Measurements from ENCODE around the gene RASEF. TPM values are rescaled to one million over a fixed set of nuclear protein-coding genes. Genes with fewer than 3 reads are reported as not detected.
"Not testable (repeated sequence)": the region's sequence is repeated elsewhere in the genome, so short reads cannot be mapped to it uniquely, and the experiment has no call there.

The RASEF gene
- total and polyA plus RNA-seq, 2 donors (not counting 1 experiment from before 2014, with no cell fraction given) = not detected

- H2AFZ ChIP-seq (ENCODE audit: insufficient read depth, low read depth, low read length, poor library complexity, severe bottlenecking); H3K4me2 ChIP-seq (replicated peaks; ENCODE audit: low read depth, low read length, poor library complexity, severe bottlenecking); H4K20me1 ChIP-seq (ENCODE audit: control insufficient read depth, insufficient read depth, low read length, poor library complexity, severe bottlenecking); H3K9ac ChIP-seq (ENCODE audit: low read length); H3K27ac Mint-ChIP-seq; H3K27ac ChIP-seq (ENCODE audit: low read length in 2 of 2); H3K9me3 Mint-ChIP-seq (ENCODE audit: insufficient read depth); ATAC-seq (ENCODE audit: low read depth); H3K4me1 Mint-ChIP-seq; H3K4me3 ChIP-seq (ENCODE audit: control extremely low read depth in 1 of 5, extremely low read depth in 1 of 5, insufficient read depth in 1 of 5, low read depth in 2 of 5, low read length in 4 of 5); POLR2A ChIA-PET; H3K4me3 Mint-ChIP-seq; CTCF ChIA-PET; H3K27me3 ChIP-seq (replicated peaks in 1 of 4; ENCODE audit: control extremely low read depth in 1 of 4, control insufficient read depth in 3 of 4, insufficient read depth in 4 of 4, low read length in 3 of 4); H3K4me1 ChIP-seq (ENCODE audit: control insufficient read depth in 2 of 2, insufficient read depth in 2 of 2, low read length in 2 of 2); H3K36me3 ChIP-seq (replicated peaks in 1 of 2; ENCODE audit: control extremely low read depth in 1 of 2, control insufficient read depth in 1 of 2, extremely low read depth in 1 of 2, insufficient read depth in 2 of 2, low read length in 1 of 2); H3K79me2 ChIP-seq (ENCODE audit: control insufficient read depth, insufficient read depth, low read length); intact Hi-C loops (cut with micrococcal nuclease); H3K9me3 ChIP-seq (ENCODE audit: control extremely low read depth in 1 of 3, control insufficient read depth in 2 of 3, insufficient read depth in 1 of 3, low read length in 2 of 3); DNase-seq; H3K27me3 Mint-ChIP-seq: not testable (repeated sequence)
These were observed 9.6 kb upstream of the RASEF start for GRCh38 chr9:83072498-83072897.

- Mint-ChIP-seq H3K27me3 (no peaks in the 10 kb centered on the region), H3K27ac (no peak overlapping the region), H3K4me3 (no peak overlapping the region), H3K4me1 (no peaks in the 10 kb centered on the region), H3K9me3 (ENCODE audit: insufficient read depth) (no peaks in the 10 kb centered on the region)
- intact Hi-C loops (cut with micrococcal nuclease) = no loop called here
- Histone ChIP-seq H3K4me1 (ENCODE audit: control insufficient read depth in 2 of 2, insufficient read depth in 2 of 2, low read length in 2 of 2) (no peaks in the 10 kb centered on the region), H3K9ac (ENCODE audit: low read length) (no peak overlapping the region), H3K27me3 (replicated peaks in 1 of 4; ENCODE audit: control extremely low read depth in 1 of 4, control insufficient read depth in 3 of 4, insufficient read depth in 4 of 4, low read length in 3 of 4) (no peaks in the 10 kb centered on the region), H3K79me2 (ENCODE audit: control insufficient read depth, insufficient read depth, low read length) (no peaks in the 10 kb centered on the region), H4K20me1 (ENCODE audit: control insufficient read depth, insufficient read depth, low read length, poor library complexity, severe bottlenecking) (no peaks in the 10 kb centered on the region), H3K9me3 (ENCODE audit: control extremely low read depth in 1 of 3, control insufficient read depth in 2 of 3, insufficient read depth in 1 of 3, low read length in 2 of 3) (no peaks in the 10 kb centered on the region), H3K4me3 (ENCODE audit: control extremely low read depth in 1 of 5, extremely low read depth in 1 of 5, insufficient read depth in 1 of 5, low read depth in 2 of 5, low read length in 4 of 5) (no peak overlapping the region), H3K36me3 (replicated peaks in 1 of 2; ENCODE audit: control extremely low read depth in 1 of 2, control insufficient read depth in 1 of 2, extremely low read depth in 1 of 2, insufficient read depth in 2 of 2, low read length in 1 of 2) (no peaks in the 10 kb centered on the region), H3K27ac (ENCODE audit: low read length in 2 of 2) (no peak overlapping the region), H3K4me2 (replicated peaks; ENCODE audit: low read depth, low read length, poor library complexity, severe bottlenecking) (no peak overlapping the region), H2AFZ (ENCODE audit: insufficient read depth, low read depth, low read length, poor library complexity, severe bottlenecking) (no peak overlapping the region)
- TF ChIP-seq CTCF (IDR thresholded peaks at IDR 0.05) = no peak
- TF ChIP-seq EZH2 (IDR thresholded peaks at IDR 0.05; ENCODE audit: borderline replicate concordance, insufficient read depth, low read depth, low read length, poor library complexity, severe bottlenecking) = no peak
- DNase-seq (no peak), ATAC-seq (ENCODE audit: low read depth) (no peak)
- POLR2A ChIA-PET = no interaction called here
- CTCF ChIA-PET = no interaction called here
- WGBS (ENCODE audit: insufficient coverage) = no CpG with 5 or more reads among the region's 2 CpGs
These were observed 8.7 kb upstream of the RASEF start for GRCh38 chr9:83071626-83072025.
